Effector CD8-positive, alpha-beta T cell (primary cell): ENCODE measurements around the gene MUC5B.
"Not testable (repeated sequence)": the region's sequence is repeated elsewhere in the genome, so short reads cannot be mapped to it uniquely, and the experiment has no call there.

Source experiments
- DNase-seq: peaks from one replicate; lab custom pipeline; 2025; lab: John Stamatoyannopoulos, UW

MUC5B gene

GRCh38 chr11:1250411-1250810 is 27.5 kb downstream of the MUC5B start:
- not testable (repeated sequence) for DNase-seq

GRCh38 chr11:1251236-1251770 is 28.4 kb downstream of the MUC5B start:
- DNase-seq = no peak

- no peak for DNase-seq
Observed at GRCh38 chr11:1252371-1253102, 29.7 kb downstream of the MUC5B start.

GRCh38 chr11:1253103-1253485 is 30.2 kb downstream of the MUC5B start:
- no peak for DNase-seq

- DNase-seq = no peak
Observed at GRCh38 chr11:1254086-1254648, 31.3 kb downstream of the MUC5B start.

- no peak for DNase-seq
Observed at GRCh38 chr11:1254733-1255132, 31.9 kb downstream of the MUC5B start.

GRCh38 chr11:1255151-1255550 is 32.3 kb downstream of the MUC5B start:
- DNase-seq = no peak

- DNase-seq = no peak
Observed at GRCh38 chr11:1256257-1257045, 33.6 kb downstream of the MUC5B start.

GRCh38 chr11:1257366-1257765 is 34.5 kb downstream of the MUC5B start:
- DNase-seq = no peak

GRCh38 chr11:1257916-1258315 is 35.0 kb downstream of the MUC5B start:
- DNase-seq = no peak

- no peak for DNase-seq
Observed at GRCh38 chr11:1258401-1259075, 35.7 kb downstream of the MUC5B start.

GRCh38 chr11:1259076-1259461 is 36.2 kb downstream of the MUC5B start:
- no peak for DNase-seq

- no peak for DNase-seq
Observed at GRCh38 chr11:1259561-1259960, 36.7 kb downstream of the MUC5B start.

- peak; percentile 29 for DNase-seq
Observed at GRCh38 chr11:1260023-1260501, 37.2 kb downstream of the MUC5B start.

- DNase-seq = no peak
Observed at GRCh38 chr11:1260620-1261019, 37.8 kb downstream of the MUC5B start.

GRCh38 chr11:1261241-1262071 is 38.6 kb downstream of the MUC5B start:
- DNase-seq = no peak

GRCh38 chr11:1262172-1263006 is 39.5 kb downstream of the MUC5B start:
- peak; percentile 77 for DNase-seq

- no peak for DNase-seq
Observed at GRCh38 chr11:1263010-1263409, 40.1 kb downstream of the MUC5B start.

- not testable (repeated sequence) for DNase-seq
Observed at GRCh38 chr11:1264444-1264843, 41.6 kb downstream of the MUC5B start.

- not testable (repeated sequence) for DNase-seq
Observed at GRCh38 chr11:1265480-1265879, 42.6 kb downstream of the MUC5B start.
